Panc1 (cell line): Measurements from ENCODE around the gene SLC4A11. TPM values are rescaled to one million over a fixed set of nuclear protein-coding genes. Genes with fewer than 3 reads are reported as not detected.

Experiments
- ATAC-seq: fragments of 200-7000 bp; cut with Tn5 transposase; 2 replicates; pipeline ENCODE4 v1.9.1; 2020; ENCODE audit warnings: mild to moderate bottlenecking, moderate library complexity
- BruUV-seq: library from RNA; stranded (reverse); fragments of 400-500 nt; replicated peaks from 2 replicates; lab custom pipeline; 2021; lab: Mats Ljungman, UMichigan
- CTCF ChIA-PET: fragments of 300-600 bp; sonication (Branson Sonifier 250); formaldehyde crosslinking; loops from one replicate; lab custom pipeline; 2022; ENCODE audit warnings: antibody characterized with exemption; lab: Charles Lee
- POLR2A ChIA-PET: fragments of 300-600 bp; sonication (Branson Sonifier 250); formaldehyde crosslinking; loops from one replicate; lab custom pipeline; 2022; ENCODE audit warnings: antibody characterized with exemption; lab: Charles Lee
- DNase-seq: peaks from one replicate; pipeline ENCODE4 v3.0.0-alpha.2; 2010; ENCODE audit warnings: low read depth, low spot score
- H3K27ac ChIP-seq: 2 replicates; pipeline ENCODE4 v1.5.1; 2011; ENCODE audit warnings: mild to moderate bottlenecking, low read length, inconsistent platforms
- H3K27me3 ChIP-seq: fragments of 200-500 bp; sonication (Bioruptor generic); 2 replicates; pipeline ENCODE4 v1.6.0; 2014; ENCODE audit warnings: low read length, inconsistent platforms; ENCODE audit not compliant: control insufficient read depth, insufficient read depth
- H3K36me3 ChIP-seq: fragments of 200-500 bp; sonication (Bioruptor generic); 2 replicates; pipeline ENCODE4 v1.5.1; 2014; ENCODE audit warnings: inconsistent platforms, mild to moderate bottlenecking, low read length, moderate library complexity; ENCODE audit not compliant: control insufficient read depth, insufficient read depth
- H3K4me1 ChIP-seq: 2 replicates; pipeline ENCODE4 v1.5.1; 2011; ENCODE audit warnings: inconsistent platforms, mild to moderate bottlenecking, low read length, moderate library complexity; ENCODE audit not compliant: control insufficient read depth, insufficient read depth
- H3K4me3 ChIP-seq, 2 experiments: 2 replicates each; pipeline ENCODE4 v1.5.1; 2011 to 2012; ENCODE audit warnings: low read depth in 2 of 2, low read length in 2 of 2, mild to moderate bottlenecking in 2 of 2, inconsistent platforms in 1 of 2, moderate library complexity in 1 of 2
- H3K9me3 ChIP-seq: fragments of 200-500 bp; sonication (Bioruptor generic); 2 replicates; pipeline ENCODE4 v1.5.1; 2014; ENCODE audit warnings: low read depth, mild to moderate bottlenecking, inconsistent platforms, low read length, moderate library complexity; ENCODE audit not compliant: control insufficient read depth, insufficient read depth
- POLR2AphosphoS5 ChIP-seq: IDR thresholded peaks from 2 replicates; pipeline ENCODE4 v1.6.1; 2012; ENCODE audit warnings: mild to moderate bottlenecking, low read depth, low read length, moderate library complexity
- SIN3A ChIP-seq: IDR thresholded peaks from 2 replicates; pipeline ENCODE4 v1.6.1; 2012; ENCODE audit warnings: low read depth, mild to moderate bottlenecking, low read length, moderate library complexity, borderline replicate concordance; ENCODE audit not compliant: insufficient read depth
- TCF7L2 ChIP-seq: IDR thresholded peaks from 2 replicates; pipeline ENCODE4 v1.6.1; 2011; ENCODE audit warnings: mild to moderate bottlenecking, low read depth, low read length, inconsistent platforms
- in situ Hi-C: cut with HindIII; loops from 2 replicates; pipeline ENCODE4 v1.10.0; 2016; ENCODE audit warnings: low sequenced_read_pairs, low pct_unique_long_range_greater_than_20kb
- intact Hi-C: fragments of 100-400 bp; cut with micrococcal nuclease; formaldehyde crosslinking; loops from one replicate; pipeline ENCODE4 v1.10.0; 2022; ENCODE audit not compliant: unreplicated experiment
- total RNA-seq: library from RNA; stranded (reverse); gene quantifications from one replicate; pipeline ENCODE4 v1.2.1, GENCODE V29; 2021; ENCODE audit not compliant: unreplicated experiment
- TF ChIP-seq, protein P1 (sequence below): fragments of 450-650 bp; IDR thresholded peaks from 2 replicates; pipeline ENCODE4 v1.5.1; 2017; ENCODE audit warnings: mild to moderate bottlenecking
- TF ChIP-seq, protein P2 (sequence below), 2 experiments: IDR thresholded peaks; 2 replicates each; pipeline ENCODE4 v1.6.1; 2011 to 2012; ENCODE audit warnings: low read depth in 2 of 2, control low read depth in 1 of 2, low read length in 1 of 2, mild to moderate bottlenecking in 1 of 2, moderate library complexity in 1 of 2; ENCODE audit not compliant: insufficient read depth in 1 of 2

SLC4A11 gene
- total RNA-seq, 1 experiment from 2014 or later, result 144 TPM

DNA sequence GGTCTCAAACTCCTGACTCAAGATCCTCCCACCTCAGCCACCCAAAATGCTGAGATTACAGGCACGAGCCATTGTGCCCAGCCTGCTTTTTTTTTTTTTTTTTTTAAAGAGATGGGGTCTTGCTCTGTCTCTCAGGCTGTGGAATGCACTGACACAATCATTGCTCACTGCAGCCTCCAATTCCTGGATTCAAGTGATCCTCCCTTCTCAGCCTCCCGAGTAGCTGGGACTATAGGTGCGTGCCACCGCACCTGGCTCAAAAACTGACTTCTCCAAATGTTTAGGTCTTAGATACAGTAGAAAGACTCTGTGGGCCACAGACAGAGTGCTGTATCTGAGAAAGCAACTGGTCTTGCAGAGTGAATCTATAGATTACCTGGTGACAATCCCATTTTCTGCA lies 31.1 kb upstream of the SLC4A11 start:
- Histone ChIP-seq H3K9me3 (no peaks in the 10 kb centered on the region), H3K4me1 (no peaks in the 10 kb centered on the region), H3K4me3 (no peak overlapping the region), H3K27ac (no peak overlapping the region), H3K27me3 (no peaks in the 10 kb centered on the region), H3K36me3 (no peaks in the 10 kb centered on the region)
- DNase-seq (no peak), ATAC-seq (no peak)
- TF ChIP-seq SIN3A, result no peak
- TF ChIP-seq, protein P1, sequence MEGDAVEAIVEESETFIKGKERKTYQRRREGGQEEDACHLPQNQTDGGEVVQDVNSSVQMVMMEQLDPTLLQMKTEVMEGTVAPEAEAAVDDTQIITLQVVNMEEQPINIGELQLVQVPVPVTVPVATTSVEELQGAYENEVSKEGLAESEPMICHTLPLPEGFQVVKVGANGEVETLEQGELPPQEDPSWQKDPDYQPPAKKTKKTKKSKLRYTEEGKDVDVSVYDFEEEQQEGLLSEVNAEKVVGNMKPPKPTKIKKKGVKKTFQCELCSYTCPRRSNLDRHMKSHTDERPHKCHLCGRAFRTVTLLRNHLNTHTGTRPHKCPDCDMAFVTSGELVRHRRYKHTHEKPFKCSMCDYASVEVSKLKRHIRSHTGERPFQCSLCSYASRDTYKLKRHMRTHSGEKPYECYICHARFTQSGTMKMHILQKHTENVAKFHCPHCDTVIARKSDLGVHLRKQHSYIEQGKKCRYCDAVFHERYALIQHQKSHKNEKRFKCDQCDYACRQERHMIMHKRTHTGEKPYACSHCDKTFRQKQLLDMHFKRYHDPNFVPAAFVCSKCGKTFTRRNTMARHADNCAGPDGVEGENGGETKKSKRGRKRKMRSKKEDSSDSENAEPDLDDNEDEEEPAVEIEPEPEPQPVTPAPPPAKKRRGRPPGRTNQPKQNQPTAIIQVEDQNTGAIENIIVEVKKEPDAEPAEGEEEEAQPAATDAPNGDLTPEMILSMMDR, result no peak
- TF ChIP-seq POLR2AphosphoS5, result no peak
- TF ChIP-seq, protein P2, sequence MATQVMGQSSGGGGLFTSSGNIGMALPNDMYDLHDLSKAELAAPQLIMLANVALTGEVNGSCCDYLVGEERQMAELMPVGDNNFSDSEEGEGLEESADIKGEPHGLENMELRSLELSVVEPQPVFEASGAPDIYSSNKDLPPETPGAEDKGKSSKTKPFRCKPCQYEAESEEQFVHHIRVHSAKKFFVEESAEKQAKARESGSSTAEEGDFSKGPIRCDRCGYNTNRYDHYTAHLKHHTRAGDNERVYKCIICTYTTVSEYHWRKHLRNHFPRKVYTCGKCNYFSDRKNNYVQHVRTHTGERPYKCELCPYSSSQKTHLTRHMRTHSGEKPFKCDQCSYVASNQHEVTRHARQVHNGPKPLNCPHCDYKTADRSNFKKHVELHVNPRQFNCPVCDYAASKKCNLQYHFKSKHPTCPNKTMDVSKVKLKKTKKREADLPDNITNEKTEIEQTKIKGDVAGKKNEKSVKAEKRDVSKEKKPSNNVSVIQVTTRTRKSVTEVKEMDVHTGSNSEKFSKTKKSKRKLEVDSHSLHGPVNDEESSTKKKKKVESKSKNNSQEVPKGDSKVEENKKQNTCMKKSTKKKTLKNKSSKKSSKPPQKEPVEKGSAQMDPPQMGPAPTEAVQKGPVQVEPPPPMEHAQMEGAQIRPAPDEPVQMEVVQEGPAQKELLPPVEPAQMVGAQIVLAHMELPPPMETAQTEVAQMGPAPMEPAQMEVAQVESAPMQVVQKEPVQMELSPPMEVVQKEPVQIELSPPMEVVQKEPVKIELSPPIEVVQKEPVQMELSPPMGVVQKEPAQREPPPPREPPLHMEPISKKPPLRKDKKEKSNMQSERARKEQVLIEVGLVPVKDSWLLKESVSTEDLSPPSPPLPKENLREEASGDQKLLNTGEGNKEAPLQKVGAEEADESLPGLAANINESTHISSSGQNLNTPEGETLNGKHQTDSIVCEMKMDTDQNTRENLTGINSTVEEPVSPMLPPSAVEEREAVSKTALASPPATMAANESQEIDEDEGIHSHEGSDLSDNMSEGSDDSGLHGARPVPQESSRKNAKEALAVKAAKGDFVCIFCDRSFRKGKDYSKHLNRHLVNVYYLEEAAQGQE (IDR thresholded peaks at IDR 0.05; ENCODE audit: insufficient read depth in 1 of 2, low read depth in 2 of 2, low read length in 1 of 2), result no peak
- no peak for TF ChIP-seq TCF7L2
- intact Hi-C loops, result no loop called here
- POLR2A ChIA-PET, result interaction anchor here (0.7 kb wide), 1 partner anchor 22 kb away, joined by 4 read pairs; no protein-coding TSS in a partner anchor
- CTCF ChIA-PET, result no interaction called here
- no TSS peak for BruUV-seq
- in situ Hi-C loops, result no loop called here

DNA sequence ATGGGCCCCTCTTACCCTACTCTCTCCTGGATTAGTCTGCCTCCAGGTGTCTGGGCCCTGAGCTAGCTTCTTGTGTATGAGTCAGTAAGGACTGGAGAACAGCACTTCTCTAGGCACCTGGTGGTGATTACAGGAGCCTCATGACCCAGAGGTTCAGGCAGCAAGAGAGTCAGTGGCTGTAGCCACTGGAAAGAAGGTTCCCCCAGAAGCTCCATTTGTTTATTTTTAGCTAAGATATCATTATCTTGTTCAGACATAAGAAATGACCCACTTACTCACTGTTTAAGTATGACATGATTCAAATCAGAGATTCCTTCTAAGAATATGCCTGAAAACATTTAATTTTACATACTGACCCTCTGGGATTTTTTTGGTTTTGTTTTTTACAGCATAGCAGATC lies 23.6 kb upstream of the SLC4A11 start:
- Histone ChIP-seq H3K27ac (no peak overlapping the region), H3K9me3 (no peaks in the 10 kb centered on the region), H3K4me3 (no peak overlapping the region), H3K4me1 (no peaks in the 10 kb centered on the region), H3K36me3 (no peaks in the 10 kb centered on the region), H3K27me3 (no peaks in the 10 kb centered on the region)
- TSS peak; percentile 13 for BruUV-seq
- no peak for DNase-seq
- intact Hi-C loops, result no loop called here
- POLR2A ChIA-PET, result no interaction called here
- CTCF ChIA-PET, result interaction anchor here (0.7 kb wide), 1 partner anchor 46 kb away, joined by 7 read pairs; no protein-coding TSS in a partner anchor
- no peak for ATAC-seq
- in situ Hi-C loops, result no loop called here
- TF ChIP-seq, protein P1, result no peak
- TF ChIP-seq, protein P2 (IDR thresholded peaks at IDR 0.05; ENCODE audit: insufficient read depth in 1 of 2, low read depth in 2 of 2, low read length in 1 of 2), result no peak
- no peak for TF ChIP-seq SIN3A
- no peak for TF ChIP-seq POLR2AphosphoS5
- TF ChIP-seq TCF7L2, result no peak
